Muscle layer of colon (tissue), 2 donors: ENCODE measurements around the gene BAG3.

Source experiments
- H3K27ac ChIP-seq: one replicate; pipeline ENCODE4 v1.7.0; 2013; ENCODE audit warnings: low read depth, mild to moderate bottlenecking, low read length, moderate library complexity
- H3K27me3 ChIP-seq, 2 donors: one replicate each; pipeline ENCODE4 v1.7.0; 2013; ENCODE audit warnings: low read length in 2 of 2, mild to moderate bottlenecking in 2 of 2; ENCODE audit not compliant: insufficient read depth in 2 of 2, control insufficient read depth in 1 of 2
- H3K36me3 ChIP-seq: one replicate; pipeline ENCODE4 v1.7.0; 2013; ENCODE audit warnings: mild to moderate bottlenecking, low read length; ENCODE audit not compliant: insufficient read depth
- H3K4me1 ChIP-seq: one replicate; pipeline ENCODE4 v1.7.0; 2013; ENCODE audit warnings: mild to moderate bottlenecking, low read length; ENCODE audit not compliant: insufficient read depth
- H3K4me3 ChIP-seq, 2 donors: one replicate each; pipeline ENCODE4 v1.7.0; 2013; ENCODE audit warnings: low read length in 2 of 2, low read depth in 1 of 2, mild to moderate bottlenecking in 1 of 2, moderate library complexity in 1 of 2
- H3K9ac ChIP-seq: one replicate; pipeline ENCODE4 v1.7.0; 2013; ENCODE audit warnings: low read length
- H3K9me3 ChIP-seq: one replicate; pipeline ENCODE4 v1.7.0; 2013; ENCODE audit warnings: mild to moderate bottlenecking, low read length
- donor health status: abdominal sarcoma.
- donor health status: Adenocarcinoma of cecum.

Gene BAG3

GRCh38 chr10:119725828-119726675 lies 74.9 kb downstream of the BAG3 start, which contains the start of gene INPP5F:
TSS of gene INPP5F (plus strand) at chr10:119726050. CDS start at chr10:119726263, 213 bp downstream.
- H3K4me3 ChIP-seq: peak within 1 kb of the TSS; percentile 64 to 97
- H3K36me3 ChIP-seq: no peaks in the 10 kb centered on the region
- no peaks in the 10 kb centered on the region for H3K27me3 ChIP-seq
- H3K9me3 ChIP-seq: no peaks in the 10 kb centered on the region
- peaks cover 34% of the 10 kb centered on the region for H3K4me1 ChIP-seq
- H3K9ac ChIP-seq: peak within 1 kb of the TSS; percentile 92
- H3K27ac ChIP-seq: peak within 1 kb of the TSS; percentile 94

GRCh38 chr10:119726676-119727261 lies 75.6 kb downstream of the BAG3 start:
- Histone ChIP-seq H3K4me3 (peak overlapping the region; percentile 64 to 93), H3K9me3 (no peaks in the 10 kb centered on the region), H3K4me1 (peaks cover 34% of the 10 kb centered on the region), H3K9ac (peak overlapping the region; percentile 46), H3K36me3 (no peaks in the 10 kb centered on the region), H3K27ac (peak overlapping the region; percentile 89), H3K27me3 (no peaks in the 10 kb centered on the region)
